ENCODE measurements around the gene TMC6. TPM values are rescaled to one million over a fixed set of nuclear protein-coding genes. Genes with fewer than 3 reads are reported as not detected.

Gene TMC6
- total and polyA plus RNA-seq, 4 donors: 5.5 to 63.2 (median 21.4) TPM

- no peaks in the 10 kb centered on the region for H3K27me3 ChIP-seq (ENCODE audit: control insufficient read depth in 1 of 2, insufficient read depth in 2 of 2, low read length in 1 of 2)
- DNase-seq (no peak), ATAC-seq (ENCODE audit: low FRiP score) (no peak)
- intact Hi-C loops (cut with DNase I): no loop called here
- 86 to 88% methylated on average over 10 of the region's 10 CpGs for WGBS, 2 donors
- no peaks in the 10 kb centered on the region for H3K9me3 ChIP-seq (ENCODE audit: control insufficient read depth, low read length)
- no peak overlapping the region for H3K27ac ChIP-seq (ENCODE audit: low read depth in 1 of 2, low read length in 2 of 2)
- H3K4me1 ChIP-seq (ENCODE audit: control insufficient read depth in 1 of 2, insufficient read depth in 2 of 2, low read length in 2 of 2): no peaks in the 10 kb centered on the region
- no peaks in the 10 kb centered on the region for H3K36me3 ChIP-seq (ENCODE audit: control insufficient read depth in 1 of 2, insufficient read depth in 2 of 2, low read length in 1 of 2)
- H3K4me3 ChIP-seq (ENCODE audit: low read length in 2 of 2): no peak overlapping the region
Measured at GRCh38 chr17:78159575-78160158, 31.1 kb upstream of the TMC6 start.

GRCh38 chr17:78154903-78155811, 26.6 kb upstream of the TMC6 start:
- Histone ChIP-seq H3K4me1 (ENCODE audit: control insufficient read depth in 1 of 2, insufficient read depth in 2 of 2, low read length in 2 of 2) (no peaks in the 10 kb centered on the region), H3K36me3 (ENCODE audit: control insufficient read depth in 1 of 2, insufficient read depth in 2 of 2, low read length in 1 of 2) (no peaks in the 10 kb centered on the region), H3K27me3 (ENCODE audit: control insufficient read depth in 1 of 2, insufficient read depth in 2 of 2, low read length in 1 of 2) (no peaks in the 10 kb centered on the region), H3K9me3 (ENCODE audit: control insufficient read depth, low read length) (no peaks in the 10 kb centered on the region), H3K27ac (ENCODE audit: low read depth in 1 of 2, low read length in 2 of 2) (no peak overlapping the region), H3K4me3 (ENCODE audit: low read length in 2 of 2) (no peak overlapping the region)
- no peak for DNase-seq
- WGBS, 2 donors: 85 to 88% methylated on average over 11 of the region's 11 CpGs
- intact Hi-C loops (cut with DNase I): no loop called here
- ATAC-seq (ENCODE audit: low FRiP score): no peak

- no peak overlapping the region for H3K4me3 ChIP-seq (ENCODE audit: low read length in 2 of 2)
- H3K27ac ChIP-seq (ENCODE audit: low read depth in 1 of 2, low read length in 2 of 2): no peak overlapping the region
- H3K27me3 ChIP-seq (ENCODE audit: control insufficient read depth in 1 of 2, insufficient read depth in 2 of 2, low read length in 1 of 2): no peaks in the 10 kb centered on the region
- no peaks in the 10 kb centered on the region for H3K36me3 ChIP-seq (ENCODE audit: control insufficient read depth in 1 of 2, insufficient read depth in 2 of 2, low read length in 1 of 2)
- 77 to 83% methylated on average over 7 of the region's 7 CpGs for WGBS, 2 donors
- intact Hi-C loops (cut with DNase I): no loop called here
- no peaks in the 10 kb centered on the region for H3K4me1 ChIP-seq (ENCODE audit: control insufficient read depth in 1 of 2, insufficient read depth in 2 of 2, low read length in 2 of 2)
- H3K9me3 ChIP-seq (ENCODE audit: control insufficient read depth, low read length): no peaks in the 10 kb centered on the region
- ATAC-seq (ENCODE audit: low FRiP score) (no peak), DNase-seq (no peak)
Measured at GRCh38 chr17:78151514-78152008, 23.0 kb upstream of the TMC6 start.

- no peaks in the 10 kb centered on the region for H3K9me3 ChIP-seq (ENCODE audit: control insufficient read depth, low read length)
- DNase-seq (no peak), ATAC-seq (ENCODE audit: low FRiP score) (no peak)
- no peak overlapping the region for H3K4me3 ChIP-seq (ENCODE audit: low read length in 2 of 2)
- no peaks in the 10 kb centered on the region for H3K4me1 ChIP-seq (ENCODE audit: control insufficient read depth in 1 of 2, insufficient read depth in 2 of 2, low read length in 2 of 2)
- no peaks in the 10 kb centered on the region for H3K36me3 ChIP-seq (ENCODE audit: control insufficient read depth in 1 of 2, insufficient read depth in 2 of 2, low read length in 1 of 2)
- no peaks in the 10 kb centered on the region for H3K27me3 ChIP-seq (ENCODE audit: control insufficient read depth in 1 of 2, insufficient read depth in 2 of 2, low read length in 1 of 2)
- no peak overlapping the region for H3K27ac ChIP-seq (ENCODE audit: low read depth in 1 of 2, low read length in 2 of 2)
- intact Hi-C loops (cut with DNase I): no loop called here
- 83 to 88% methylated on average over 14 of the region's 14 CpGs for WGBS, 2 donors
Measured at GRCh38 chr17:78148286-78149016, 19.9 kb upstream of the TMC6 start.

GRCh38 chr17:78147315-78147998, 18.9 kb upstream of the TMC6 start:
- no peak overlapping the region for H3K4me3 ChIP-seq (ENCODE audit: low read length in 2 of 2)
- no peak overlapping the region for H3K27ac ChIP-seq (ENCODE audit: low read depth in 1 of 2, low read length in 2 of 2)
- no peaks in the 10 kb centered on the region for H3K36me3 ChIP-seq (ENCODE audit: control insufficient read depth in 1 of 2, insufficient read depth in 2 of 2, low read length in 1 of 2)
- H3K9me3 ChIP-seq (ENCODE audit: control insufficient read depth, low read length): no peaks in the 10 kb centered on the region
- intact Hi-C loops (cut with DNase I): no loop called here
- H3K4me1 ChIP-seq (ENCODE audit: control insufficient read depth in 1 of 2, insufficient read depth in 2 of 2, low read length in 2 of 2): no peaks in the 10 kb centered on the region
- 84 to 86% methylated on average over 8 of the region's 8 CpGs for WGBS, 2 donors
- H3K27me3 ChIP-seq (ENCODE audit: control insufficient read depth in 1 of 2, insufficient read depth in 2 of 2, low read length in 1 of 2): no peaks in the 10 kb centered on the region
- ATAC-seq (ENCODE audit: low FRiP score): no peak
- DNase-seq: no peak

- ATAC-seq (ENCODE audit: low FRiP score) (no peak), DNase-seq (no peak)
- no peak overlapping the region for H3K4me3 ChIP-seq (ENCODE audit: low read length in 2 of 2)
- no peak overlapping the region for H3K27ac ChIP-seq (ENCODE audit: low read depth in 1 of 2, low read length in 2 of 2)
- WGBS, 2 donors: 90 to 92% methylated on average over 5 to 6 of the region's 6 CpGs
- H3K9me3 ChIP-seq (ENCODE audit: control insufficient read depth, low read length): no peaks in the 10 kb centered on the region
- H3K27me3 ChIP-seq (ENCODE audit: control insufficient read depth in 1 of 2, insufficient read depth in 2 of 2, low read length in 1 of 2): no peaks in the 10 kb centered on the region
- no peaks in the 10 kb centered on the region for H3K4me1 ChIP-seq (ENCODE audit: control insufficient read depth in 1 of 2, insufficient read depth in 2 of 2, low read length in 2 of 2)
- H3K36me3 ChIP-seq (ENCODE audit: control insufficient read depth in 1 of 2, insufficient read depth in 2 of 2, low read length in 1 of 2): no peaks in the 10 kb centered on the region
- intact Hi-C loops (cut with DNase I): no loop called here
Measured at GRCh38 chr17:78146881-78147280, 18.3 kb upstream of the TMC6 start.

GRCh38 chr17:78146471-78146869, 17.9 kb upstream of the TMC6 start:
- Histone ChIP-seq H3K27me3 (ENCODE audit: control insufficient read depth in 1 of 2, insufficient read depth in 2 of 2, low read length in 1 of 2) (no peaks in the 10 kb centered on the region), H3K4me3 (ENCODE audit: low read length in 2 of 2) (no peak overlapping the region), H3K9me3 (ENCODE audit: control insufficient read depth, low read length) (no peaks in the 10 kb centered on the region), H3K36me3 (ENCODE audit: control insufficient read depth in 1 of 2, insufficient read depth in 2 of 2, low read length in 1 of 2) (no peaks in the 10 kb centered on the region), H3K4me1 (ENCODE audit: control insufficient read depth in 1 of 2, insufficient read depth in 2 of 2, low read length in 2 of 2) (no peaks in the 10 kb centered on the region), H3K27ac (ENCODE audit: low read depth in 1 of 2, low read length in 2 of 2) (no peak overlapping the region)
- ATAC-seq (ENCODE audit: low FRiP score) (no peak), DNase-seq (no peak)
- intact Hi-C loops (cut with DNase I): no loop called here
- 95 to 98% methylated on average over 7 of the region's 7 CpGs for WGBS, 2 donors
